CD4-positive, alpha-beta T cell treated with Interleukin-21 for 1 hour (primary cell): ENCODE results near the gene SKAP1.

Experiments used
- DNase-seq: peaks from one replicate; pipeline ENCODE4 v3.0.0-alpha.2; 2020

SKAP1 gene

DNA sequence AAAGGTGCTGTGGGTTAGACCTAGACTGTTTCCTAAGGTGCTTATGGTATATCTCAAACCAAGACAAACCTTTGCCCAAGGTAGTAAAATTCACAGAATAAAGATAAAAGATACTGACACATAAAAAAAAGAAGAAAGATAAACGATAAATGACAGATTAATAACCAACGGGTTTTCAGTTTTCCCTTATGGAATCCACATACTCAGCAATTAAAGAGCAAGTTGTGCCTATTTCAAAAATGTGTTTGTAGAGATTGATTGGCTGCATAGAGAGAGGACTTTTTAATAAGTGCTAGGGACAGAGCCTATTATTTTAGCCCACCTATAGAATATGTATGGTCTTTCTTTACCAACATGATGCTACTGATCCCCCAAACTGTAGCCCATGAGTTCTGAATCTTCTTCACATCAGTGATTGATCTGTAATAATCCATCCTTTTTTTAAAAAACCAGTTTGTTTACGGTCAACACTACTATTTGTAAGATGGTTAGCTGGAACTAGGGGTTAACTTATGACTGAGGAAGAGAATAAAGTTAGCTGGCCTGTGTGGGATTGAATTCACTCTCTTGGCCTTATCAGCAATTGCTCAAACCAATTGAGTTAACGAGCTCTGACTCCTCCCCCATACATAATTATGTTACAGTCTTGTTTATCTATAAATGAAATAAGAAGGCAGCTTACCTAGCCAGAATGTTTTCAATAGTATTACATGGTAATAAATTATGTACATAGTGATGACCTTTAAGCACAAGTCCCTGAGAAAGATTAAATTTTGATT lies 268.7 kb downstream of the SKAP1 start:
- DNase-seq: no peak

DNA sequence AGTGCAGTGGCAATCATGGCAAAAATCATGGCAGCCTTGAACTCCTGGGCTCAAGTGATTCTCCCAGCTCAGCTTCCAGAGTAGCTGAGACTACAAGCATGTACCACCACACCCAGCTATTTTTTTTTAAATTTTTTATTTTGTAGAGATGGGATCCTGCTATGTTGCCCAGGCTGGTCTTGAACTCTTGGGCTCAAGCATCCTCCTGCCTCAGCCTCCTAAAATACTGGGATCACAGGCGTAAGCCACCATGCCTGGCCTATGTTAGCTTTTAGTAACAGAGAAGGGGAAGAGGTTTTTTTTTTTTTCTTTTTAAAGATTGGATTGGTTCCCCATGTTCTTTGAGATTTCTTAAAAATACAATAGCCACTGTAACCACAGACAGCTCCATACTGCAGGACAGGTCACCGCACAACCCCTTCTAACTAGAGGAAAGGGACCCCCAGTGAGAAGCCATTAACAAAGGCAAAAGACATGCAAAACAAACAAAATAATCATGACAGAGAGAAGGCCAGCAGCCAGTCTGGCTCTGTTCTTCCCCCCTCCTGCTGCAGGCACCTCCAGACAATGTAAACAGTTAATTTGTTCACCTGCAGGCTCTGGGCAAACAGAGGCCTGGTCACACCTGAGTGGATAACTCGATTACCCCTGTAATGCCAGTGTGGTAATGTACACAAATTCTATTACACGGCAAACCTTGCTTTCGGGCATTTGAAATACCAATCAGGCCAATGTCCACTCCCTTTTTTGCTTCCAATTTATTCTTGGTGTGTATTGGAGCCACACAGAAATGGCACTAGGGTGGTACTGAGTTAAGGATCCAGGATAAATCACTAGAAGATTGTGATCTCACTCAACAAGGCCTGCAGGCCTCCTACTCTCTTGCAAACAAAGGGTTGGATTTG lies 269.6 kb downstream of the SKAP1 start:
- no peak for DNase-seq

DNA sequence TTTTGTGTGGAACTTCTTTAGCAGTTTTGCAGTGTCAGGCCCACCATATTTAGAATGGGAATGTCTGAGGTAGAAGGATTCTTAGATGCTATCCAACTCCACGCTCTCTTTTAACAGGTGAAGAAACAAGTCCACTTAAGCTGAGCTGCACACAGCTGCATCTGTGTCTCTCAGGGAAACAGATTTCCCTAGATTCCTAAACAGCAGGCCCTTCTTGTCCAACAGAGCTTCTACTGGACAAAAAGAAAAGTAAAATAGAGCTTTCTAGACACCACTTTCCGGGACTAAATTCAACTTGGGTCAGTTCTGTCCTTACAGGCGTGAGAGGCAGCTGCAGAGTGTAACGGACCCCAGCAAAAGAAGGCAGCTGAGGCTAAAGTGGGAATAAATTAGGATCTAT lies 270.8 kb downstream of the SKAP1 start:
- DNase-seq: no peak

DNA sequence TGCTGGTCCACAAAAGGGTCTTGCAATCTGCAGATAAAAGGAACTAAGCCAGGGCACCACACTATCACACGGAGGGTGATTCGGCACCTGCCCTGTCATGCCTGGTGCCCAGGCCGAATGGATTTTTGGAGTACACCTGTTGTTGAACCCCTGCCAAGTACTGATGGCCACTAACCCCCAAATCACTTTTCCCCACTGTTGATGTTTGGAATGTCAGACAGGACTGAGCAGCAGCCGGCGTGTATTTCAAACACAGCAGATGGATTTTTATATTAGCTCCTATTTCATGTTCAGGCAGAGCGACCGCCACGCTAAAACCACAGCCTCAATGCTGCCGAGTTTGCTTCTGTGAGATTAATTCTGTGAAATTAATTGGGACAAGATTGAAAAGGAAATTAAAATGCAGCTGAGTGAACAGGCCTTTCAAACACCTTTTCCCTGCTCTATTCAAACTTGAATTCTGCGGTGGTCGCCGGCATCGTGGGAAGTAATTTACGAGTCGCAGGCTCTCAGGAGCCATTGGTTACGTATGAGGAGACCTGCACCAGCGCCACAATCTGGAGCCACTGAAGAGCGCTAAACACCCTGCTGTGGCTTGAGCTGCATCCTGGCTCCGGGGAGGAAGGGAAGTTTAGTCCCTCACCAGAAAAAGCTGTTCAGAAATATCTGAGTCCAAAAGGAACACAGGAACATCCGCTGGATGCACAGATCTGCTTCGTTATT lies 274.0 kb downstream of the SKAP1 start:
- DNase-seq: no peak

DNA sequence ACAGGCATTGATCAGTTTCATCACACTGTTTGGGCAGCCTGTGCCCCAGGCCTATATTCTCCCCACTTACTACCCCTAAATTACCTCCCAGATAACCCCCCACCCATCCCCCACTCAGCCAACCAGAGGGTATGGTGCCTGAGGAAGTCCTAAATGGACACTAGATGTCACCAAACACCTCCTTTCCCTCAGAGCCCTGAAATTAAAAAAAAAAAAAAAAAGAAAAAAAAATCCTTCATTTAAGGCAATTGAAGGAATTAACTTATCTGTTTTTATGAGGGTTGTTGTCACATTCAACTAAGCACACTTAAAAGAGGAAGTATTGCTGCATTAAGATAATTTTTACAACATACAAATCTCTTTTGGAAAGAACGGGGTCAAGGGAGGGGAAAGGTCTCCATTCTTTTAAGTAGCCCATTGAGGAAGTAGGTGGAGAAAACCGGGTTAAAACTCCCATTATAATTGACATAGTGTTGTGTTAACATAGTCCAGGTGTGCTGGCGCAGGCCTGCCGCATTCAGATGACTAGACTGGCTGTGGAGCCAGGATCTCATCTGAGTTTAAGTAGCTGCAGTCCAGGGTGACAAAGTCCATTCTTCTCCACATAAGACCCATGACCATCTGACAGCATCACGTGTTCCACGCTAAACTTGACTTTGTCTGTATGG lies 276.2 kb downstream of the SKAP1 start:
- DNase-seq: no peak

DNA sequence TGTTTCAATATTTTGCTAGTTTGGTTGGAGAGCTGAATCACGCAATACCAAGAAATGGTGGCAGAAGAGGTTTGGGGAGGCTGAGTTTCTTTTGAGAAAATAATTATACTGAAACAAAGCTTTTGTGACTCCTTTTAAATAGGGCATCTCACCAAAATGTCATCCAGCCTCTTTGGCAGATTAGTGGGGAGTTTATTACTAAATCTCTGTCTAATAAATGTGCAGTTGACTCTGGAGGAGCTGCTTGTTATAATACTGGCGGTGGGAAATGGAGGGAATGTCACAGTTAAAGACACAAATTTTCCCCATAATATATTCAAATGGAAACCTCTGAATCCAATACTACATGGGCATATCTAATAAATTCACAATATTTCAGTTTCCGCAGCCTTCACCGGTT lies 277.7 kb downstream of the SKAP1 start:
- no peak for DNase-seq

DNA sequence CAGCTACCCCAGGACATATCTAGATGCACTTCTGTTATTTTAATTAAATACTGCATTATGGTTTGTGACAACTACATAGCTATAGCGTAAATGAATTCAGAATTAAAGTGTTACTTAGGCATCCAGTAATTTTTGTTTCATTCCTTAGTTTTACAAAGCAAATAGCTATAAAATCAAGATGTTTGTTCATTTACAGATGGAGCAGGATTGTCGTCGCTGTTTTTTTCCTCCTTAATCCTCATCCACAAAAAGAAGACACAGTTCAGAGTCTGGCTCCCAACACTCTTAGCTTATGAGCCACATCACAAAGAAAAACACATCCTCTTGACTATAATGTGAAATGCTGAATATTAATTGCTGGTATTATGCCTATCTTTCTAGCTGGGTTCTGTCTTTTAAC lies 278.8 kb downstream of the SKAP1 start:
- DNase-seq: no peak

DNA sequence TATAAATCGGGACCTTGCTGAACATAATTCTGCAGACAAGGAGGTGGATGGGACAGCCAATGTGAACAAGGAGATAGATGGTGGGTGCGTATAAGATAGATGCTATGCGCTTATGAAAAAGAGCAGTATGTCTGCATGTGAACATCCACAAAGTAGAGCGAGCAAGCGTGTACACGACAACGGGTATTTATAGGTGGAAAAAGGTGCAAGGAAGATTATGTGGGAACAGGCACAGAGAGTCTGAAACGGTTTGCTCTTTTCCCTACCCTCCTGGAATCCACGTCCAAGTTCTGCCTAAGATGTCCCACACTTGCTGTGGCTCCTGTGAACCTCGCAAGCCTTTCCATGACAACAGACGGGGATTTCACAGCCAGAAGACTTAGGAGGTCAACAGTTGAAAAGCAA lies 279.4 kb downstream of the SKAP1 start:
- no peak for DNase-seq

DNA sequence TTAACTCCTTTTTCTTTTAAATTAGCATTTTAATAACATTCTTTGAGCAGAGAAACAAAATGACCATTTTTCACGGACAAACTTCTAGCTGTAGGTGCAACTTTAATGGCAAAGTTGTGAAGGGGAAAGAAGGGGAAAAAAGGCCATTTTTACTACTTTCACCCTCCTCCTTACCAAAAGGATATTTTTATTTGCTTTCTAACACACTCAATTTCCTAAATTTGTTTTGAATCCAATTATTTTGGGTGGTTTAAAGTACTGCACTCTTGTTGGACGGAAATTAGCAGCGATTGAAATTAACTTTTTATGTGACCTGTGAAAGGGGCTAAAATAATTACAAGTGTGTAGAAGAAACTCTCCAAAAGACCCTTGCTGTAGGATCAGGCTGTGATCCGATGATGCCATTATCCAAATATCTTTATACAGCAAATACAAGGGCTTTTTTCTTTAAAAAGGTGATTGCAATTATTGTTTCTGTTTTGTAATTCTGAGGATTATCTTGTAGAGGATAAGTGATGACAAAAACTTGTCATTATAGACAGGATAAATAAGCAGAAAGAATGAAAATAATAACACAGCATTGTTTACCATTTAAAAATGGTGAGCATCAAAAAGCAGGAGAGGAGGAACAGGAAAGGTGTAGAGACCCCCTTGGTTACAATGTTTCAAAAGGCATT lies 280.1 kb downstream of the SKAP1 start:
- no peak for DNase-seq

DNA sequence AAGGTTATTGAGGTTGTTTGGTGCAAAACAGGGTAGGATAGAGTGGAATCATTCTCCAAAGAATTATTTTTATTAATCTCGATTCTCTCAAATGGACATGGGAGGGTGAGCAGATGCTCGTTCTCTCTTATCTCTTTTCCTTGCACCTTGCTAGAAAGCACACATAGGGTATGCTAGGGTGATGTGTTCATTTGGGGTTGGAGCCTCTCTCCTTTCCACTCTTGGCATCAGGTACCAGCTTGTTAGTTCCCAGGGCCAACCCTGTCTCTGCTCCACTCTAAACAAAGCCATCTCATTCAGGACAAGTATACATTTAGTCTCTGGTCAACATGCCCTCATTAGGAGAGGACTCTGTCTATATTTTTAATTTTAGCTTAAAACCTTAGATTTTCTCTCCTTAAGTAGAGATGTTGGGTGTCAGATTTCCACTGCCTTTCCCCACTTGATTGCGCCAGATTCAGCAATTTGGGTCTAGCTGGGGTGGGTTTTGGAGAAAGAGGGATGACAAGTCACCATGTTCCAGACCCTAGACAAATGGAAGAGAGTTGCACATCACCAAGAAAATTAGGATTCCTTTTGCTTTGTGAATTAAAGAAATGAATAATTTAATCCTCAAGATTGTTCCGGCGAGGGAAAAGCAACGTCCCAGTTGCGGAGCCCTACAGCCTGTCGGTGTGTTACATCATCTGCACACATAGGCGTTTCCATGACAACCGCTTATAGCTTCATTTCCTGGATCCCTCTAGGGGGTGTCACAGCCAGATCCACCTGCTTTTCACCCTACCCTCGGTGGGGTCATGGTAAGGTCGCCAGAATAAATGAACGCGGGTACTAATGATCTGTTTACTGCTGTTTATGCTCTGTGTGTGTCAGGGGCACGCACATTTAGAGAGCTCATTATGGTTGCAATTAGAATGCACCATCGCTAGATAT lies 280.9 kb downstream of the SKAP1 start:
- DNase-seq: no peak

DNA sequence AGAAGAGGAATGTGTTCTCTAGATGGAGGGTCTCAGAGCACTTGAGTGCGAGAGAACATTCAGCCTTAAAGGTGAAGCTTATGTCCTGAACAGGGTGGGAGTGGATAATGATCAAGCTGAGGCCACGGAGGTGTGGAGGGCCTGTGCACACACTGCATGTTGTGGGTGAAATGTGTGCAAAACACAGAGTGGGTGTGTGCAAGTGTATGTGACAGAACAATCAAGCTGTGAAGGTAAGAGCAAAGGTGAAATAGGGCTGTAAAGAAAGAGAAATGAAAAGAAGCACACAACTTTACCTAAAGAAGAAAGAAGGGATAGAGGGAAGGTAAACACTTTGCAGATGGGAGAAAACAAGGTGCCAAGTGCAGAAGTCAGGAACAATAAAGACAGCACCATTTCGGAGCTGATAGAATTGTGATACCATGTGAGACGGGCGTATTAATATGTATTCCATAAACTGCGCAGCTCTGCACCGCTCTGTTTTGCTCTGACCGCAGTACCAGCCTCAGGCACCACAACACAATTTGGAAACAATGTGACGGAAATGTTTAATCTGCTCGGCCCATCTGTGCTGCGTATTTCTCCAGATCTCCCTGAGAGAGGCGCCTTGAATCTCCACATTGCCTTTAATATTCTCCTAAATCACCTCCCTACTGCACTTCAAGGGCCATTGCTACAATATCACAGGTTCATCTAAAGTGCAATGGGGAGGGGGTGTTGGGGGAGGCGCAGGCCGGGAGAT lies 281.8 kb downstream of the SKAP1 start:
- DNase-seq: no peak

DNA sequence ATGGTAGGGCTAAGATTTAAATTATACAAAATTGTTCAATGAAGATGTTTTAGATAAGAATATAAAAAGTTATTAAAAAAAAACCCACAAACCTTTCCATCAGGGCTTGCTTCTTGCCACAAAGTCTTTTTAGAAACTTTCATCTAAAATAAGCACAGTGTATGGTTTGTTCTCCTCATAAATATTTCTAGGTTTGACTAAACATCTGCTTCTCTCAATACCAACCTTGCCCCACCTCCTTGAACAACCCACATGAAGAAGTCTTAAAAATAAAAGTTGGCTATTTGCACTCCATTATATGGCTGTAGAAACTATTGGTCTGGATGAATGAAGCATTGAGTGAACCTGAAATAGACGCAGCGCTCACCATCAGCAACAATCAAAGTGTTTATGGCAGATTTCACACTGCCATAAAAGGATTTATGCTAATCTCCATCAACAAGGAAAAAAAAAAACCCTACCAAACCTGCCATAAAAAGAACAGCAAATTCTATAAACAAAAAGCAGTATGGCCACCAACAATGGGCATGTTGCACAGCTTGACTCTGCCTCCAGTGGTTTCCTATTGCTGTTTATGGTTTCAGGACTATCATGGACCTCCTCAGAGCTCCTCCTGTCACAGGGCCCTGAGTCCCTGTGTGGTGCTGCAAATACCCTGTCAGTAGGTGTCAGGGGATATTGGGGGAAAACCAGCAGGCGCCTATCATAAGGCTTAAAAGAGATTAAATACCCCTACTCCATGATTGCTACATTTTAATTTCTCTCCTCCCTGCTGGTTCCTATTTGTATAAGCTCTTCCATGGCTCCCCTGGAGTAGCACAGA lies 284.8 kb downstream of the SKAP1 start:
- DNase-seq: no peak

DNA sequence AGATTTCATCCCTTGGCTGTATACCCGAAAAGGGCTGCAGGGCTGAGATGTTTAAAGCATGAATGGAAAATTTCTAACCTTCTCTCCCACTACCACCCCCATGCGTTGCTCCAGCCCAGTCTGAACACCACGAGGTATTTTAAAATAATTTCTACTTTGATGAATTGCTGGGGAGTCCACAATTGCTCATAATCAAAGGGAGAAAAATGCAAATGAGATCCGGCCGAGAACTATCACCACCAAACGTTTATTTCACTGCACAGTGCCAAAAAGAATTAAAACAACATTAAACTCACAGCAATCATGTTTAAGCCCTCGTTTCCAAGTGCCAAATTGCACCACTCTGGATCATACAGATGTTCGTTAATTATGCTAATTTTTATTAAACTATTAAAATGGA lies 285.8 kb downstream of the SKAP1 start:
- no peak for DNase-seq

DNA sequence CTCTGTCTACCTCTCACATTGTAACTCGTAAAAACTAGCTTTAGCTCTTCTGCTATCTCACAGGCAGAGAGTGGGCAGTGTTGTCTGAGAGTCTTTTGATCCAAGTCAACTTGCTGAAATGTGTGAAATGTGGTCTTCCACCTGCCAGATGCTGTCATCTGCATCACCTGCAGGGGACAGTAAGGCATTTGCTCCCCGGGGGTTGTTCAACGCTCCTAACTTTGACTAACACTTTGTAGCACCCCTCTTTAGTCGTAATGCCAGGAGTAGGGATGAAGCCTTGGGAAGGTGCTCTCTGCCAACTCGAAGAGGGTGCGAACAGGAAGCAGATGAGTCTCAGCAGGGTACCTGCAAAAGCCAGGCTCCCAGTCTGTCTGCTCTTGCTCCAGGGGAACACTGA lies 286.4 kb downstream of the SKAP1 start:
- DNase-seq: no peak

DNA sequence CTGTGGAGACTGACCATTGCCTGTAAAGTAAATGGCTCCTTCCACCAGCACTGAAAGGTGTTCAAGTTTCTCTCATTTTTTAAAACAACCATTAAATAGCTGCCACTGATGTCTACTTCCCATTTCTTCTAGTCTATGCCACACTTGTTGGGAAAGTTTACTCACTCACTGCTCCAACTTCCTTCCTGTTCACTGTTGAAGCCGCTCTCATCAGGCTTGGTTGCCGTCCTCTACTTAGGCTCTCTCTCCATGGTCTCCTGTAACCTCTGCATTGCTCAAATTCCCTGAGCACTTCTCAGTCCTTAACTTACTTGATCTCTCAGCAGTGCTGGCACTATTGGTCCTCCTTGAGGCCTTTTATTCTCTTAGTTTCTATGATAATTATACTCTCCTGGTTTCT lies 290.1 kb downstream of the SKAP1 start:
- no peak for DNase-seq

DNA sequence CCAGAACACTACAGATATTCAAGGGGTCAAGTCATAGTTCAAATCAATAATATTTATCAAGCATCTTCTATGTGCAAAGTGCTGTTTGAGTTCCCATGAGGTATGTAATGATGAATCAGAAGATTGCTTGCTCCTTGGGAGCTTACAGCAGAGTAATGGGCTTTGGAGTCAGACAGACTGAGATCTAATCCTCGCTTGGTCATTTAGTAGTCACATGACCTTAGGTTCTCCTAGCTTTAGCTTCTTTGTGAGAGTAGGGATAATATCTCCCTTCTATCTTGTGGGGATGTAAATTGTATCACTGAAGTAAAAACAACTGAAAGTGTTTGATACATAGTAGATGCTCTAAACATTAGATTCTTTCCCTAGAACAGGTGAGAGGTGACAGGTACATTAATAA lies 292.4 kb downstream of the SKAP1 start:
- DNase-seq: no peak

DNA sequence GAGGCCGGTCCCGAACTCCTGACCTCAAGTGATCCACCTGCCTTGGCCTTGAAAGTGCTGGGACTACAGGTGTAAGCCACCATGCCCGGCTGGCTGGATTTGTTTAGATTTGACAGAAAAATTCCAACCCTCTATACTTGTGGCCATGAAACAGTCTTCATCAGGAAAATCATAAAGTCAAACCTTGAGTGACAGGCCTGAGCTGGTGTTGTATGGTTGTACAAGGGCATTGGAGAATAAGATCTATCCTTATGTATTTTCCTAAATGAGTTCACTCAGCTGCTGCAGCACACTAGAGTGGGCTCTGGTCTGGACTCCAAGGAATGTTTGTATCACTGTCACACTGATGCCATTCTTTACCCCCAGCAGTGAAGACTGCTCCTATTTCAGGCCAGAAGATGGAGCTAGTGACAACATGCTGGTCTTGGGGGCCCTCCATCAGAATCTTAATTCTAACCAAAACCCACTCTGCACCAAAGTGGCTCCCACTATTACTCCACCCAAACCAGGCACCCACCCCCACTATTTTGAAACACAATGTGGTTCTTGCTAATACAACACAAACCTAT lies 295.0 kb downstream of the SKAP1 start:
- no peak for DNase-seq

DNA sequence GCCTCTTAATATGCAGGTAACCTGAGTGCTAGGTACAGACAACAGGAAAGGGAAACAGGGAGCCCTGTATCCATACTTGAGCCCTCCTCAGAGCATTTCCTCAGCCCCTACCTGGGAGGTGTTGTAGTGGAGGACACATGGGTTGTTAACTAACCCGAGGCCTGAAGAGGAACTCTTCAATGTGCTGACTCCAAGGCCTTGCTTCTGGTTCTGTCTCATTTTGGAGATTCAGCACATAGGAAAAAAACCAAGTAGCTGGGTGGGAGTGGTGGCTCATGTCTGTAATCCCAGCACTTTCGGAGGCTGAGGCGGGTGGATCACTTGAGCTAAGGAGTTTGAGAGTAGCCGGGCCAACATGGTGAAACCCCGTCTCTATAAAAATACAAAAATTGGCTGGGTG lies 297.6 kb downstream of the SKAP1 start:
- DNase-seq: no peak

DNA sequence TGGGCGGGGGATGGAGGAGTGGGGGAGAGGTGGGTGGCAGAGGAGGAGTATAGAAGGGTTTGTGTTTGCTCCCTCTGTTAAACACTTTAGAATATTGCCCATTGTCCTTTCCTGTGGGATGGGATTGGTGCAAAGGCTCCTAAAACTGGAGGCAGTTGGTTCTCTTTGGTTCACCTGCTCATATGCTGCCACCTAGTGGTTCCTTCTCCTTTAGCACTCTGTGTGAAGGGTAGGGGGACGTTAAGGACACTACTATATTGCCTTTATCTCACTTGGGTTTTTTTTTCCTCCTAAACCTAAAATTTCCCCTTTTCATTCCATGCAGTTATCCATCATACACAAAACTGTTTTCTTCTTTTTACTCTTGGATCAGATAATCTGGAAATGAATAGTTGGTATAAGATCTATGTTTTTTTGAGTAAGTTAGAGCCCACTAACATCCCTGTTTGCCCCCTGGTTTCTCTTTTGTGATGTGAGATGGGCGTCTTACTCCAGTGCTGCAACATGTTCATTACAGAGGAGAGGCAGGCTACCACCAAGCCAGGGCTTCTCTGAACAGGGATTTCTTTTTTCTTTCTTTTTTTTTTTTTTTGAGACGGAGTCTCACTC lies 298.7 kb downstream of the SKAP1 start:
- peak; percentile 69 for DNase-seq
